SU-DHL-6 (cell line): ENCODE measurements around the gene SCUBE1.

Experiments
- H2AFZ ChIP-seq: fragments of 200-600 bp; sonication (generic); 2 replicates; pipeline ENCODE4 v1.6.1; 2014; ENCODE audit warnings: low read depth, mild to moderate bottlenecking, moderate library complexity, mixed read lengths, antibody characterized with exemption, low read length; ENCODE audit not compliant: severe bottlenecking
- H3F3A ChIP-seq: fragments of 200-600 bp; shearing (Covaris generic); 2 replicates; pipeline ENCODE4 v1.6.0; 2016; ENCODE audit warnings: antibody characterized with exemption, mild to moderate bottlenecking; ENCODE audit not compliant: insufficient read depth
- H3K27ac ChIP-seq: fragments of 200-600 bp; sonication (generic); 2 replicates; pipeline ENCODE4 v1.5.1; 2016; ENCODE audit warnings: low read depth, mild to moderate bottlenecking, low read length, moderate library complexity, mixed read lengths
- H3K27me3 ChIP-seq: fragments of 200-600 bp; sonication (generic), shearing (Covaris generic); 2 replicates; pipeline ENCODE4 v1.6.0; 2014; ENCODE audit warnings: mild to moderate bottlenecking, low read length
- H3K36me3 ChIP-seq: fragments of 200-600 bp; sonication (generic); 2 replicates; pipeline ENCODE4 v1.6.1; 2014; ENCODE audit warnings: mild to moderate bottlenecking, low read length, mixed read lengths
- H3K4me2 ChIP-seq: fragments of 300-600, 200-600 bp; shearing (Covaris generic), sonication (generic); 2 replicates; pipeline ENCODE4 v1.6.0; 2014; ENCODE audit warnings: low read length, low read depth, mild to moderate bottlenecking; ENCODE audit not compliant: poor library complexity, severe bottlenecking
- H3K4me3 ChIP-seq: fragments of 200-600 bp; sonication (generic); 2 replicates; pipeline ENCODE4 v1.5.1; 2014; ENCODE audit warnings: antibody characterized with exemption, low read length, mild to moderate bottlenecking, mixed read lengths; ENCODE audit not compliant: insufficient read depth, poor library complexity, severe bottlenecking
- H3K79me2 ChIP-seq: fragments of 200-600 bp; sonication (generic); 2 replicates; pipeline ENCODE4 v1.6.1; 2014; ENCODE audit warnings: mild to moderate bottlenecking, low read length, moderate library complexity; ENCODE audit not compliant: insufficient read depth
- H3K9ac ChIP-seq: fragments of 200-600 bp; sonication (generic); 2 replicates; pipeline ENCODE4 v1.7.0; 2014; ENCODE audit warnings: mild to moderate bottlenecking, low read length
- H3K9me2 ChIP-seq: fragments of 200-600 bp; sonication (generic); replicated peaks from 2 replicates; pipeline ENCODE4 v1.6.1; 2014; ENCODE audit warnings: low read length; ENCODE audit not compliant: insufficient read depth
- H3K9me3 ChIP-seq: fragments of 200-600 bp; sonication (generic); 2 replicates; pipeline ENCODE4 v1.6.1; 2014; ENCODE audit warnings: low read length, mixed read lengths; ENCODE audit not compliant: insufficient read depth
- H4K20me1 ChIP-seq: fragments of 200-600 bp; sonication (generic); 2 replicates; pipeline ENCODE4 v1.6.1; 2014; ENCODE audit warnings: low read depth, mild to moderate bottlenecking, antibody characterized with exemption, low read length, moderate library complexity, mixed read lengths
- CTCF ChIP-seq: fragments of 200-600 bp; sonication (generic); IDR thresholded peaks from one replicate; pipeline ENCODE4 v1.5.1; 2017; ENCODE audit warnings: antibody characterized with exemption, mild to moderate bottlenecking, low read length, moderate library complexity; ENCODE audit not compliant: insufficient read depth, poor library complexity, severe bottlenecking
- EZH2phosphoT487 ChIP-seq: fragments of 200-600 bp; sonication (generic), shearing (Covaris generic); conservative IDR thresholded peaks from 2 replicates; pipeline ENCODE4 v1.6.1; 2018; ENCODE audit warnings: mild to moderate bottlenecking, antibody characterized with exemption, low read length, moderate library complexity, mixed read lengths

SCUBE1 gene

GRCh38 chr22:43314611-43315010, 28.6 kb downstream of the SCUBE1 start:
- Histone ChIP-seq H3K36me3 (no peaks in the 10 kb centered on the region), H3K79me2 (no peaks in the 10 kb centered on the region), H2AFZ (no peak overlapping the region), H3K27me3 (no peaks in the 10 kb centered on the region), H3K4me2 (no peak overlapping the region), H3K4me3 (no peak overlapping the region), H3K9me2 (no peaks in the 10 kb centered on the region), H3K9me3 (no peaks in the 10 kb centered on the region), H3K27ac (no peak overlapping the region), H3K9ac (no peak overlapping the region), H3F3A (no peaks in the 10 kb centered on the region), H4K20me1 (no peaks in the 10 kb centered on the region)
- TF ChIP-seq EZH2phosphoT487 (no peak), CTCF (no peak)

GRCh38 chr22:43313890-43314474, 29.2 kb downstream of the SCUBE1 start:
- H3K4me2 ChIP-seq, result no peak overlapping the region
- no peaks in the 10 kb centered on the region for H3K36me3 ChIP-seq
- H2AFZ ChIP-seq, result no peak overlapping the region
- no peaks in the 10 kb centered on the region for H3F3A ChIP-seq
- TF ChIP-seq EZH2phosphoT487 (no peak), CTCF (no peak)
- H4K20me1 ChIP-seq, result no peaks in the 10 kb centered on the region
- no peak overlapping the region for H3K9ac ChIP-seq
- no peaks in the 10 kb centered on the region for H3K27me3 ChIP-seq
- H3K4me3 ChIP-seq, result no peak overlapping the region
- H3K9me3 ChIP-seq, result no peaks in the 10 kb centered on the region
- no peaks in the 10 kb centered on the region for H3K79me2 ChIP-seq
- no peaks in the 10 kb centered on the region for H3K9me2 ChIP-seq
- no peak overlapping the region for H3K27ac ChIP-seq

GRCh38 chr22:43313244-43313889, 29.8 kb downstream of the SCUBE1 start:
- Histone ChIP-seq H3K27me3 (no peaks in the 10 kb centered on the region), H4K20me1 (no peaks in the 10 kb centered on the region), H3K4me3 (no peak overlapping the region), H3K9me2 (no peaks in the 10 kb centered on the region), H3K36me3 (no peaks in the 10 kb centered on the region), H3K4me2 (no peak overlapping the region), H3K9ac (no peak overlapping the region), H3K27ac (no peak overlapping the region), H3K9me3 (no peaks in the 10 kb centered on the region), H2AFZ (no peak overlapping the region), H3F3A (no peaks in the 10 kb centered on the region), H3K79me2 (no peaks in the 10 kb centered on the region)
- TF ChIP-seq CTCF (no peak), EZH2phosphoT487 (no peak)
